Endothelial cell of umbilical vein (primary cell): ENCODE results near the gene SRGAP3. TPM values are rescaled to one million over a fixed set of nuclear protein-coding genes. Genes with fewer than 3 reads are reported as not detected.

ENCODE experiments used
- BruUV-seq: library from RNA; stranded (reverse); fragments of 400-500 nt; replicated peaks from 2 replicates; lab custom pipeline; 2021; lab: Mats Ljungman, UMichigan
- CTCF ChIA-PET: fragments of 300-600, 350-600 bp; sonication (Branson Sonifier 250); formaldehyde crosslinking; loops from one replicate; lab custom pipeline; 2021; ENCODE audit warnings: antibody characterized with exemption, inconsistent platforms; lab: Charles Lee
- POLR2A ChIA-PET: fragments of 300-600, 350-600 bp; sonication (Branson Sonifier 250); formaldehyde crosslinking; loops from one replicate; lab custom pipeline; 2021; ENCODE audit warnings: antibody characterized with exemption, inconsistent platforms; lab: Charles Lee
- DNase-seq: peaks from one replicate; pipeline ENCODE4 v3.0.0-alpha.2; 2011; ENCODE audit warnings: low read depth, low spot score
- FAIRE-seq: peaks from 2 replicates; lab custom pipeline; 2011; peaks lifted over from hg19 to GRCh38; lab: Jason Lieb, UNC
- H2AFZ ChIP-seq: 2 replicates; pipeline ENCODE4 v1.6.0; 2012; ENCODE audit warnings: low read depth, low read length, control low read depth, inconsistent platforms
- H3K27ac ChIP-seq: 2 replicates; pipeline ENCODE4 v1.5.1; 2011; ENCODE audit warnings: low read depth, mild to moderate bottlenecking, control low read depth, low read length, moderate library complexity; ENCODE audit not compliant: insufficient read depth
- H3K27me3 ChIP-seq, 2 experiments: 2 replicates each; pipeline versions ENCODE4 v1.6.0 to v1.6.1; 2011; ENCODE audit warnings: low read length in 2 of 2, mixed read lengths in 1 of 2; ENCODE audit not compliant: control insufficient read depth in 2 of 2, insufficient read depth in 2 of 2
- H3K36me3 ChIP-seq, 2 experiments: 2 replicates in 1 of 2; 3 replicates in 1 of 2; pipeline ENCODE4 v1.5.1; 2011; ENCODE audit warnings: low read length in 2 of 2, mild to moderate bottlenecking in 1 of 2, moderate library complexity in 1 of 2; ENCODE audit not compliant: control insufficient read depth in 2 of 2, insufficient read depth in 2 of 2; ENCODE audit errors: extremely low read depth in 1 of 2
- H3K4me1 ChIP-seq: 3 replicates; pipeline ENCODE4 v1.5.1; 2011; ENCODE audit warnings: mild to moderate bottlenecking, low read length; ENCODE audit not compliant: control insufficient read depth, insufficient read depth; ENCODE audit errors: extremely low read depth
- H3K4me2 ChIP-seq: 2 replicates; pipeline ENCODE4 v1.6.1; 2011; ENCODE audit warnings: low read length, control low read depth, mixed read lengths; ENCODE audit not compliant: insufficient read depth
- H3K4me3 ChIP-seq, 3 experiments: fragments of 200-600 bp in 1 of 3; sonication (generic), shearing (Covaris generic) in 1 of 3; replicated peaks in 1 of 3; 2 replicates each; pipeline ENCODE4 v1.5.1; 2011 to 2016; ENCODE audit warnings: control low read depth in 3 of 3, low read length in 3 of 3, mild to moderate bottlenecking in 2 of 3, inconsistent platforms in 1 of 3, low read depth in 1 of 3, moderate library complexity in 1 of 3; ENCODE audit not compliant: insufficient read depth in 1 of 3
- H3K79me2 ChIP-seq: 2 replicates; pipeline ENCODE4 v1.6.0; 2012; ENCODE audit warnings: low read length, inconsistent platforms; ENCODE audit not compliant: control insufficient read depth, insufficient read depth
- H3K9ac ChIP-seq: replicated peaks from 2 replicates; pipeline ENCODE3; 2011; ENCODE audit warnings: low read length, control low read depth; ENCODE audit not compliant: insufficient read depth; ENCODE audit errors: extremely low read depth
- H3K9me1 ChIP-seq: replicated peaks from 3 replicates; pipeline ENCODE4 v1.6.0; 2011; ENCODE audit warnings: mild to moderate bottlenecking, low read length; ENCODE audit not compliant: control insufficient read depth, insufficient read depth; ENCODE audit errors: extremely low read depth
- H3K9me3 ChIP-seq: replicated peaks from 2 replicates; pipeline ENCODE4 v1.5.1; 2012; ENCODE audit warnings: low read length, inconsistent platforms; ENCODE audit not compliant: control insufficient read depth, insufficient read depth
- H4K20me1 ChIP-seq: replicated peaks from 2 replicates; pipeline ENCODE3; 2011; ENCODE audit warnings: mild to moderate bottlenecking, low read length; ENCODE audit not compliant: control insufficient read depth, insufficient read depth; ENCODE audit errors: extremely low read depth
- EZH2 ChIP-seq: IDR thresholded peaks from 2 replicates; pipeline ENCODE4 v1.6.1; 2012; ENCODE audit warnings: borderline replicate concordance, low read depth, mild to moderate bottlenecking, moderate library complexity, low read length, inconsistent platforms; ENCODE audit not compliant: severe bottlenecking
- FOS ChIP-seq: IDR thresholded peaks from 2 replicates; pipeline ENCODE4 v1.6.1; 2011; ENCODE audit warnings: mild to moderate bottlenecking, low read length, moderate library complexity, borderline replicate concordance; ENCODE audit not compliant: insufficient read depth
- GATA2 ChIP-seq: IDR thresholded peaks from 2 replicates; pipeline ENCODE4 v1.7.0; 2011; ENCODE audit warnings: low read depth, mild to moderate bottlenecking, moderate library complexity, mixed read lengths, low read length; ENCODE audit not compliant: insufficient read length, insufficient read depth
- JUN ChIP-seq: IDR thresholded peaks from 2 replicates; pipeline ENCODE4 v1.6.1; 2011; ENCODE audit warnings: borderline replicate concordance, low read depth; ENCODE audit not compliant: insufficient read length, insufficient read depth
- MYC ChIP-seq: IDR thresholded peaks from one replicate; pipeline ENCODE4 v1.6.1; 2011; ENCODE audit warnings: mild to moderate bottlenecking, low read depth, low read length
- POLR2A ChIP-seq: IDR thresholded peaks from 2 replicates; pipeline ENCODE4 v1.6.1; 2012; ENCODE audit warnings: low read depth, mild to moderate bottlenecking, control low read depth, low read length
- POLR2AphosphoS5 ChIP-seq: IDR thresholded peaks from 2 replicates; pipeline ENCODE4 v1.6.1; 2012; ENCODE audit warnings: low read depth, mild to moderate bottlenecking, control low read depth, low read length, moderate library complexity; ENCODE audit not compliant: insufficient read depth
- dilution Hi-C: fragments of 300-500 bp; cut with MboI; formaldehyde crosslinking; loops from one replicate; pipeline ENCODE4 v1.15.0; 2019; ENCODE audit warnings: low sequenced_read_pairs; ENCODE audit not compliant: extremely low pct_ligation_motif_present
- intact Hi-C: fragments of 100-400 bp; cut with micrococcal nuclease; formaldehyde crosslinking; loops from one replicate; pipeline ENCODE4 v1.10.0; 2022
- polyA plus RNA-seq, 4 experiments: library from polyadenylated mRNA; depleted of rRNA in 3 of 4; stranded (reverse) in 3 of 4; unstranded in 1 of 4; fragments of >200 nt; gene quantifications; 2 replicates each; pipeline versions ENCODE4 v1.2.1 to v1.2.3, GENCODE V29; 2011 to 2012; ENCODE audit warnings: missing spikeins in 1 of 4
- total RNA-seq: library from RNA; stranded (reverse); gene quantifications from 2 replicates; pipeline ENCODE4 v1.2.3, GENCODE V29; 2021
- TF ChIP-seq, protein P1 (sequence below), 2 donors: IDR thresholded peaks; 1 replicate in 1 of 2; 2 replicates in 1 of 2; pipeline ENCODE4 v1.5.1; 2011; ENCODE audit warnings: low read length in 2 of 2, mild to moderate bottlenecking in 2 of 2, moderate library complexity in 2 of 2, control low read depth in 1 of 2, inconsistent platforms in 1 of 2, low read depth in 1 of 2; ENCODE audit not compliant: insufficient read depth in 1 of 2; ENCODE audit errors: extremely low read depth in 1 of 2
- TF ChIP-seq, protein P2 (sequence below): IDR thresholded peaks from 2 replicates; pipeline ENCODE4 v1.6.1; 2011; ENCODE audit not compliant: insufficient read depth, insufficient read length

Gene SRGAP3
- total and polyA plus RNA-seq, 2 donors (not counting 3 experiments of a cell fraction or from before 2014, with no cell fraction given) = 0.06 TPM; not detected in 1

- no TSS peak for BruUV-seq
- H4K20me1 ChIP-seq = no peaks in the 10 kb centered on the region
- DNase-seq (no peak), FAIRE-seq (no peak)
- H3K27ac ChIP-seq = no peak overlapping the region
- no peaks in the 10 kb centered on the region for H3K4me1 ChIP-seq
- no peaks in the 10 kb centered on the region for H3K9me3 ChIP-seq
- dilution Hi-C loops (no loop called here), intact Hi-C loops (loop anchor here (5.0 kb wide), 1 partner anchor 236 kb away; no protein-coding TSS in a partner anchor)
- no peak overlapping the region for H3K4me3 ChIP-seq
- TF ChIP-seq GATA2 (no peak), FOS (no peak), POLR2A (no peak), JUN (no peak), MYC (no peak), EZH2 (no peak), POLR2AphosphoS5 (no peak)
- TF ChIP-seq, protein P1, sequence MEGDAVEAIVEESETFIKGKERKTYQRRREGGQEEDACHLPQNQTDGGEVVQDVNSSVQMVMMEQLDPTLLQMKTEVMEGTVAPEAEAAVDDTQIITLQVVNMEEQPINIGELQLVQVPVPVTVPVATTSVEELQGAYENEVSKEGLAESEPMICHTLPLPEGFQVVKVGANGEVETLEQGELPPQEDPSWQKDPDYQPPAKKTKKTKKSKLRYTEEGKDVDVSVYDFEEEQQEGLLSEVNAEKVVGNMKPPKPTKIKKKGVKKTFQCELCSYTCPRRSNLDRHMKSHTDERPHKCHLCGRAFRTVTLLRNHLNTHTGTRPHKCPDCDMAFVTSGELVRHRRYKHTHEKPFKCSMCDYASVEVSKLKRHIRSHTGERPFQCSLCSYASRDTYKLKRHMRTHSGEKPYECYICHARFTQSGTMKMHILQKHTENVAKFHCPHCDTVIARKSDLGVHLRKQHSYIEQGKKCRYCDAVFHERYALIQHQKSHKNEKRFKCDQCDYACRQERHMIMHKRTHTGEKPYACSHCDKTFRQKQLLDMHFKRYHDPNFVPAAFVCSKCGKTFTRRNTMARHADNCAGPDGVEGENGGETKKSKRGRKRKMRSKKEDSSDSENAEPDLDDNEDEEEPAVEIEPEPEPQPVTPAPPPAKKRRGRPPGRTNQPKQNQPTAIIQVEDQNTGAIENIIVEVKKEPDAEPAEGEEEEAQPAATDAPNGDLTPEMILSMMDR (IDR thresholded peaks at IDR 0.05; ENCODE audit: extremely low read depth in 1 of 2, insufficient read depth in 1 of 2, low read depth in 1 of 2, low read length in 2 of 2) = no peak
- TF ChIP-seq, protein P2, sequence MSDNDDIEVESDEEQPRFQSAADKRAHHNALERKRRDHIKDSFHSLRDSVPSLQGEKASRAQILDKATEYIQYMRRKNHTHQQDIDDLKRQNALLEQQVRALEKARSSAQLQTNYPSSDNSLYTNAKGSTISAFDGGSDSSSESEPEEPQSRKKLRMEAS = no peak
- POLR2A ChIA-PET = no interaction called here
- H3K9me1 ChIP-seq = no peaks in the 10 kb centered on the region
- H3K4me2 ChIP-seq = no peak overlapping the region
- H2AFZ ChIP-seq = no peak overlapping the region
- no peaks in the 10 kb centered on the region for H3K79me2 ChIP-seq
- no peak overlapping the region for H3K9ac ChIP-seq
- CTCF ChIA-PET = interaction anchor here (1.3 to 2.2 kb wide), 4 partner anchors 78 to 402 kb away, joined by 3 to 9 read pairs (median 6); partner anchors contain the start of gene OXTR
- H3K36me3 ChIP-seq = no peaks in the 10 kb centered on the region
- no peaks in the 10 kb centered on the region for H3K27me3 ChIP-seq
These were observed 183.3 kb downstream of the SRGAP3 start for GRCh38 chr3:9066141-9066540.
